Adrenal gland (tissue), 12 donors: ENCODE results near the gene SLC6A3. TPM values are rescaled to one million over a fixed set of nuclear protein-coding genes. Genes with fewer than 3 reads are reported as not detected.

Experiments
- DNase-seq, 7 donors: peaks; one replicate each; pipeline ENCODE4 v3.0.0-alpha.2; 2019 to 2020
- H3K27ac ChIP-seq, 5 donors: fragments of 200-600 bp; sonication (generic) in 4 of 5; 1 replicate in 3 of 5; 2 replicates in 2 of 5; pipeline versions ENCODE4 v1.5.1 to v1.8.0; 2016 to 2020; ENCODE audit warnings: mild to moderate bottlenecking in 1 of 5
- H3K27me3 ChIP-seq: fragments of 200-600 bp; 2 replicates; pipeline ENCODE4 v1.8.0; 2021
- H3K36me3 ChIP-seq, 2 donors: fragments of 200-600 bp; replicated peaks in 1 of 2; 1 replicate in 1 of 2; 2 replicates in 1 of 2; pipeline versions ENCODE4 v1.5.1 to v1.8.0; 2018 to 2022
- H3K4me1 ChIP-seq, 2 donors: fragments of 200-600 bp; replicated peaks in 1 of 2; 1 replicate in 1 of 2; 2 replicates in 1 of 2; pipeline versions ENCODE4 v1.5.1 to v1.8.0; 2018 to 2021
- H3K4me3 ChIP-seq, 4 donors: fragments of 200-600 bp; sonication (generic) in 3 of 4; one replicate each; pipeline ENCODE4 v1.5.1; 2016 to 2018
- H3K9me3 ChIP-seq, 3 donors: fragments of 200-600 bp; sonication (generic) in 1 of 3; replicated peaks in 1 of 3; 1 replicate in 2 of 3; 2 replicates in 1 of 3; pipeline versions ENCODE4 v1.5.1 to v1.8.0; 2016 to 2021
- CTCF ChIP-seq, 6 experiments: fragments of 450-650 bp in 4 of 6; fragments of 200-600 bp in 2 of 6; sonication (generic) in 1 of 6; IDR thresholded peaks; 1 replicate in 5 of 6; 2 replicates in 1 of 6; pipeline versions ENCODE4 v1.5.1 to v1.8.0; 2016 to 2021; ENCODE audit warnings: antibody characterized with exemption in 6 of 6, mild to moderate bottlenecking in 2 of 6, moderate library complexity in 1 of 6
- POLR2A ChIP-seq, 2 donors: fragments of 450-650 bp; IDR thresholded peaks; one replicate each; pipeline ENCODE4 v1.6.1; 2017; ENCODE audit warnings: antibody characterized with exemption in 2 of 2, mild to moderate bottlenecking in 2 of 2, moderate library complexity in 1 of 2
- WGBS, 4 donors: extraction: QIAGEN DNeasy Blood & Tissue Kit in 2 of 4; methylation state at CpG; one replicate each; pipeline versions ENCODE4 v1.1.5 to v1.1.7; 2013 to 2017; 5-methylcytosine and 5-hydroxymethylcytosine counted together
- intact Hi-C, 2 donors: fragments of 100-400 bp; cut with DNase I; formaldehyde crosslinking; loops; one replicate each; pipeline versions ENCODE4 v1.14.1 to v1.15.0; 2022 to 2023
- polyA plus RNA-seq, 3 donors: library from polyadenylated mRNA; stranded (reverse); fragments of 200-250 nt in 2 of 3; fragments of 350-450 nt in 1 of 3; fragmentation: Illumina TruSeq in 1 of 3; extraction: RNeasy Lipid Tissue Mini Kit (QIAGEN cat#74804) in 1 of 3; gene quantifications; one replicate each; pipeline ENCODE4 v1.2.3, GENCODE V29; 2013 to 2014
- total RNA-seq, 9 donors: library from RNA; depleted of rRNA in 4 of 9; stranded (reverse); fragments of >200 nt in 4 of 9; fragments of 120-200 nt in 1 of 9; fragmentation: NEBNext Ultra II Directional in 1 of 9; extraction: Animal tissue kit (Norgen Biotek cat#: 25700) in 1 of 9; gene quantifications; one replicate each; pipeline versions ENCODE4 v1.1.0 to v1.2.4, GENCODE V29; 2013 to 2023
- donor health status: healthy with polysubstance abuse.
- donor health status: Bipolar disorder and iron deficiency.
- donor health status: DM: yes; HTN: yes; CAD: no.
- donor health status: DM: no; HTN: no; CAD: no.
- donor health status: DM: no; HTN: no; CAD: no.
- donor health status: DM: yes; HTN: yes; CAD: no.

The SLC6A3 gene
- total and polyA plus RNA-seq, 12 donors: 0.10 TPM; not detected in 11

GRCh38 chr5:1437876-1438559, 7.2 kb downstream of the SLC6A3 start:
- WGBS, 4 donors: 71 to 82% (median 80%) methylated on average over 25 of the region's 25 CpGs
- intact Hi-C loops: no loop called here
- Histone ChIP-seq H3K27me3 (peaks cover 22% of the 10 kb centered on the region), H3K9me3 (no peaks in the 10 kb centered on the region), H3K36me3 (no peaks in the 10 kb centered on the region), H3K4me3 (no peak overlapping the region), H3K4me1 (no peaks in the 10 kb centered on the region), H3K27ac (no peak overlapping the region)
- DNase-seq: no peak
- TF ChIP-seq CTCF (IDR thresholded peaks at IDR 0.05): no peak
- TF ChIP-seq POLR2A (IDR thresholded peaks at IDR 0.05): no peak

- H3K4me3 ChIP-seq: no peak overlapping the region
- TF ChIP-seq CTCF (IDR thresholded peaks at IDR 0.05) (no peak), POLR2A (IDR thresholded peaks at IDR 0.05) (no peak)
- H3K27me3 ChIP-seq: peaks cover 16% of the 10 kb centered on the region
- no peak overlapping the region for H3K27ac ChIP-seq
- no peaks in the 10 kb centered on the region for H3K9me3 ChIP-seq
- no peaks in the 10 kb centered on the region for H3K36me3 ChIP-seq
- no peak for DNase-seq
- intact Hi-C loops: no loop called here
- H3K4me1 ChIP-seq: no peaks in the 10 kb centered on the region
- 52 to 62% (median 53%) methylated on average over 8 to 11 of the region's 11 CpGs for WGBS, 4 donors
Measured at GRCh38 chr5:1437226-1437829, 7.9 kb downstream of the SLC6A3 start.

- Histone ChIP-seq H3K36me3 (no peaks in the 10 kb centered on the region), H3K4me3 (no peak overlapping the region), H3K27ac (no peak overlapping the region), H3K27me3 (peaks cover 9% of the 10 kb centered on the region), H3K9me3 (no peaks in the 10 kb centered on the region), H3K4me1 (no peaks in the 10 kb centered on the region)
- intact Hi-C loops: no loop called here
- DNase-seq: no peak
- 78 to 84% (median 82%) methylated on average over 12 to 16 of the region's 16 CpGs for WGBS, 4 donors
- TF ChIP-seq CTCF (IDR thresholded peaks at IDR 0.05): no peak
- TF ChIP-seq POLR2A (IDR thresholded peaks at IDR 0.05): no peak
Measured at GRCh38 chr5:1436681-1437080, 8.6 kb downstream of the SLC6A3 start.

- no peak overlapping the region for H3K27ac ChIP-seq
- H3K36me3 ChIP-seq: no peaks in the 10 kb centered on the region
- TF ChIP-seq POLR2A (IDR thresholded peaks at IDR 0.05) (no peak), CTCF (IDR thresholded peaks at IDR 0.05) (no peak)
- H3K9me3 ChIP-seq: no peaks in the 10 kb centered on the region
- peaks cover 6% of the 10 kb centered on the region for H3K27me3 ChIP-seq
- H3K4me1 ChIP-seq: no peaks in the 10 kb centered on the region
- DNase-seq: no peak
- no peak overlapping the region for H3K4me3 ChIP-seq
- 75 to 82% (median 80%) methylated on average over 7 to 10 of the region's 10 CpGs for WGBS, 4 donors
- intact Hi-C loops: no loop called here
Measured at GRCh38 chr5:1436036-1436435, 9.2 kb downstream of the SLC6A3 start.
